Activated CD4-positive, alpha-beta memory T cell treated with anti-CD3 and anti-CD28 coated beads, Interleukin-2, amount 10 ng/mL, durations not matched to agents 7 days and 5 days (primary cell): Measurements from ENCODE around the gene EYA4. TPM values are rescaled to one million over a fixed set of nuclear protein-coding genes. Genes with fewer than 3 reads are reported as not detected.

Source experiments
- CTCF ChIA-PET: fragments of 350-600 bp; sonication (Branson Sonifier 250); formaldehyde crosslinking; loops from one replicate; lab custom pipeline; 2021; ENCODE audit warnings: antibody characterized with exemption, inconsistent platforms; lab: Charles Lee
- POLR2A ChIA-PET: fragments of 350-600 bp; sonication (Branson Sonifier 250); formaldehyde crosslinking; loops from one replicate; lab custom pipeline; 2021; ENCODE audit warnings: antibody characterized with exemption; lab: Charles Lee
- DNase-seq: peaks from one replicate; pipeline ENCODE4 v3.0.0-alpha.2; 2020
- H3K27ac Mint-ChIP-seq: one replicate; pipeline ENCODE4 v1.8.0; 2021; ENCODE audit warnings: mild to moderate bottlenecking, mixed read lengths
- H3K27me3 Mint-ChIP-seq: one replicate; pipeline ENCODE4 v1.8.0; 2021; ENCODE audit warnings: mixed read lengths
- H3K36me3 Mint-ChIP-seq: one replicate; pipeline ENCODE4 v1.8.0; 2021; ENCODE audit warnings: low read depth, mixed read lengths
- H3K4me1 Mint-ChIP-seq: one replicate; pipeline ENCODE4 v1.8.0; 2021; ENCODE audit warnings: mixed read lengths
- H3K4me3 Mint-ChIP-seq: one replicate; pipeline ENCODE4 v1.8.0; 2021; ENCODE audit warnings: mild to moderate bottlenecking, mixed read lengths
- H3K9me3 Mint-ChIP-seq: one replicate; pipeline ENCODE4 v1.8.0; 2021; ENCODE audit warnings: mixed read lengths
- total RNA-seq, 2 experiments: library from RNA; stranded (reverse); gene quantifications; one replicate each; pipeline ENCODE4 v1.2.3, GENCODE V29; 2021

EYA4 gene
- total RNA-seq, 2 experiments from 2014 or later: not detected

DNA sequence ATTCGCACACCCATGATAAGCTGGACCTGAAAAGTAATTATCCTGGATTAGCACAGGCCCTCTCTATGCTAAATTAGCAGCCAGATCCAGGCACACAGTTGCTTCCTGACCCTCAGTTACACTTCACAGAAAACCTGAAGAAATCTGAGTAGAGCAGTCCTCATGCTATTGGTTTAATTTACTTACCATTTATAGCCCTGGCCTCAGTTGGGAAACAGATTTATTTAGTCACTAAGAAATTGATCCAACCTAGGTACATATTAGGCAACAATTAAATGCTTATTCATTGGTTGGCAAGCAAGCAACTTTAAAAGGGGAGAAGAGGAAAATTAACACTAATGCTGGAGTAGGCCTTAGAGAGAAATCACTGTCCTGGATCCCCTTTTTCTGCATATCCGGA lies 15.6 kb upstream of the EYA4 start:
- Mint-ChIP-seq H3K4me1 (no peaks in the 10 kb centered on the region), H3K4me3 (no peak overlapping the region), H3K36me3 (no peaks in the 10 kb centered on the region), H3K27ac (no peak overlapping the region), H3K9me3 (no peaks in the 10 kb centered on the region), H3K27me3 (no peaks in the 10 kb centered on the region)
- no peak for DNase-seq
- CTCF ChIA-PET: no interaction called here
- POLR2A ChIA-PET: no interaction called here

DNA sequence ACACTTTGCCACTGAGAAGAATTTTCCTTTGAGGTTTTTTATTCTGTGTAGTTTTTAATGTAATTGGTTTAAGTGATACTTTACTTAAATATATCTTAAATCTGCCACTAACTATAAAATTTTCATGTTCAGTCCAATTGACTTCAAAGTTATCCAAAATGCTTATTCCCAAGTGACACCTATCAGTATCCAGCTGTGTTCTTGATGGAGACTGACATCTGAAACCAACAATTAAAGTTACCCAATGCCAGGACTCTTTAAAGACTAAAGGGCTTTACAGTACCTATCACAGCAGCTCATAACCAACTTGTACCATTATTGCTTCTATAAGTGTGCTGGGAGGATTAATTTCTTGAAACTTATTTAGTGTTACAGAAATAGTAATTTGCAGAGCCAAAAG lies 13.8 kb upstream of the EYA4 start:
- DNase-seq: no peak
- Mint-ChIP-seq H3K27ac (no peak overlapping the region), H3K9me3 (no peaks in the 10 kb centered on the region), H3K4me3 (no peak overlapping the region), H3K27me3 (no peaks in the 10 kb centered on the region), H3K36me3 (no peaks in the 10 kb centered on the region), H3K4me1 (no peaks in the 10 kb centered on the region)
- ChIA-PET POLR2A (no interaction called here), CTCF (no interaction called here)

DNA sequence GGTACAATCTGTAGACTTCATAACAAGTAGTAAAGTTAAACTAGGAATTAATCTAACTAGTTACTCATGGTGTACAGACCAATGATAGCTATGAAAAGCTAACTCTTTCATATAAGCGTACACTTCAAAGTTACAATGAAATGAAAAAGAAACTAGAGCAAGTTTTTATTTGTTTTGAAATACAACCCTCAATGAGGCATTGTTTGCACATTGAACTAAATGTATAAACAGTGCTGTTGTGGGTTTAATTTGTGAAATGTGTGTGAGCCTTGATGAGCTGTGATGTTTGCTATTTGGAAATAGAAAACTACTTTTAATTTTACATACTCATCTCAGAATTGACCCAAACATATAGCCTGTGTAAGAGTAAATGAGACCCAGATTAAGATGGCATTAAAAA lies 11.1 kb upstream of the EYA4 start:
- ChIA-PET CTCF (no interaction called here), POLR2A (no interaction called here)
- Mint-ChIP-seq H3K4me1 (no peaks in the 10 kb centered on the region), H3K4me3 (no peak overlapping the region), H3K27ac (no peak overlapping the region), H3K27me3 (no peaks in the 10 kb centered on the region), H3K9me3 (no peaks in the 10 kb centered on the region), H3K36me3 (no peaks in the 10 kb centered on the region)
- no peak for DNase-seq

DNA sequence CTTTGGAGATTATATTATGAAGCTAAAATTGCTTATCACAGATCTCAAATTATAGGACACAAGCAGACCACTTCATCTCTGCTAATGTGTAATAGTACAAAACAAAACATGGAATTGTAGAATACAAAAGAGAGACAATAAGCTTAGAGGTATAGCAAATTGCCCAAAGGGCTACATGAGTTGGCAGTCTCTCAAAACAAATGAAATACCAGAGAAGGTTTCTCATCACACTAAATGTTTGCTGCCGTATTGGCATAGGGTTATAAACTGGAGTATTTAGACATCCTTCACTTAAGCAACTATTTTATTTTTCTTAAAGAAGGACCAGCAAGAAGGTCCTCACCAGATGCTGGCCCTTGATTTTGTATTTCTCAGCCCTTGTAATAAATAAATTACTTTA lies 5.9 kb upstream of the EYA4 start:
- no peak for DNase-seq
- no peaks in the 10 kb centered on the region for H3K4me1 Mint-ChIP-seq
- H3K9me3 Mint-ChIP-seq: no peaks in the 10 kb centered on the region
- no peak overlapping the region for H3K27ac Mint-ChIP-seq
- no peaks in the 10 kb centered on the region for H3K36me3 Mint-ChIP-seq
- H3K27me3 Mint-ChIP-seq: peaks cover 18% of the 10 kb centered on the region
- ChIA-PET CTCF (no interaction called here), POLR2A (no interaction called here)
- H3K4me3 Mint-ChIP-seq: no peak overlapping the region

DNA sequence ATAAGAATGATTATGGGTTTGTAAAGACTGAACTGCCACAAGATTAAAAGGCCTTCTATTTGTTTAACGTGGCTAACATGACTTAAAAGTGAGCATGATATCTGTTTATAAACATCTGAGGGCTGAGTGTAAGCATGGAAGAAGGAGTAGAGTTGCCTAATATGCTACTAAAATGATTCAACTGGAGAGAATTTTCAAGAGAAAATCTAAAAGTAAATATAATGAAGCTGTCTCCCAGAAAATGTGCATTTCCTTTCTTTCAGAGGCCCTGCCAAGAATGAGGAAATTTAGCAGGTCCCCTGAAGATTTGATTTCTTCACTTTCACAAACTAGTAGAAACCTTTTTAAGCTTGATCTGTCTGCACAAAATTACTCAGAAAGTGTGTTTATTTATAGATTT lies 4.2 kb upstream of the EYA4 start:
- H3K36me3 Mint-ChIP-seq: no peaks in the 10 kb centered on the region
- peaks cover 28% of the 10 kb centered on the region for H3K27me3 Mint-ChIP-seq
- ChIA-PET POLR2A (no interaction called here), CTCF (no interaction called here)
- DNase-seq: no peak
- H3K9me3 Mint-ChIP-seq: no peaks in the 10 kb centered on the region
- peaks cover 4% of the 10 kb centered on the region for H3K4me1 Mint-ChIP-seq
- H3K4me3 Mint-ChIP-seq: no peak overlapping the region
- H3K27ac Mint-ChIP-seq: no peak overlapping the region

DNA sequence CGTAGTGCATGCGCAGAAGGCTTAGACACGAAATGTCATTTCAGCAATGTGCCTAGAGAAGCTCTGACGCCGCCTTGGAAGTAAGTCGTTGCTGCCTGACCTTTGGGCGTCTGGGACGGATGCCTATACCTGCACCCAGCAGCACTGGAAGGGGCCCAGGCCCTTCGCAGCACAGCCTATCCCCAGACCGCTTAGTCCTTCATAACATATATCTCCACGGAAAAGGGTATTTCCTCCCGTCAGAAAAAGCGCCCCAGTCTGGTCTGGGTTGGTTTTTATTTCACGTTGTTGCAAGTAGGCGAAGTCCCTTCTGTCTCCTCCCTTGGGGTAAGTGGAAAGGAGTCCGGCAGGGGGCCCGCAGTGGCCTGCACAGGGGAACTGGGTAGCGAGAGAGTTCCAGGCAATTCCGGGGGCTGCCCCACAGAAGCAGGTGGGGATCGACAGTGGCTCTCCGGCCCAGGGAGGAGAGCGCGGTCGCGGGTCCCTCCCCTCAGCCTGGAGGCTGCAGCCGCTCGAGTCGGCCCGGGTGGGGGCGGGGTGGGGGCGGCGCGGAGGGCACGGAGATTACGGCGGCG lies 559 bp upstream of the EYA4 start:
- Mint-ChIP-seq H3K27ac (no peak overlapping the region), H3K4me3 (no peak overlapping the region), H3K27me3 (peaks cover 51% of the 10 kb centered on the region), H3K9me3 (no peaks in the 10 kb centered on the region), H3K4me1 (peaks cover 8% of the 10 kb centered on the region), H3K36me3 (no peaks in the 10 kb centered on the region)
- DNase-seq: no peak
- ChIA-PET CTCF (no interaction called here), POLR2A (no interaction called here)

DNA sequence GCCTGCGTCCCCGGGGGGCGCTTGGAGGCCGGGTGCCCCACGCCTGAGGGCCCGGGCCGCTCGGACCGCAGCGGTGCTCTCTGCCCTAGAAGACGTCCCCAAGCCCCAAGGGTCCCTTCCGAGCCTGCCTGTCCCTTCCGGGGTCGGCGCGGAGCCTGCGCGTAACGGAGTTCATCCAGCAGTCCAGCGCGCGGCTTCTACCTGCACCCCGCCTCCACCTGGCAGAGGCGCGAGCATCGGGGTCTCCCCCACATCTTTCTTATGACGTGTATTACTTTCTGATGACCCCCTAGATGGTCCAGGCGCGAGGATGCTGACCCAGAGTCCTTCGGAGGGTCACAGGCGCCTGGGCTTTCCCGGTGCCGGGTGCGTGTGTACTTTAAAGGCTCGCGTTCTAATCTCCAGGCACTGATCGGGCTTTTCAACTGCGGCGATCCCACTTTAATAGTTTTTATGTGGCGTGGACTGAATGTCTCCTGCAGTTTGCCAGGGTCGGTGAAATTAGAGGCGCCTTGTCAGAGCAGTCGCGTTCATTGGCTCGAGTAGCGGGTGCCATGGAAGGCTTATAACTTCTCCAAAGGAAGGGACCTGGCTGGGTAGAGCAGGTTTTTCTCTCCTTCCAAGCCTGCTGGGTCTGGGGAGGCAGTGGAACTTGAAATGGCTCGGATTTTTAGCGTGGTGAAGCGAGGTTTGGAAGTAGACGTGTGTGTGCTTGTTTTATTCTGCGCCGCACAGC lies 912 bp downstream of the EYA4 start:
- no peak overlapping the region for H3K27ac Mint-ChIP-seq
- H3K4me3 Mint-ChIP-seq: no peak overlapping the region
- no peaks in the 10 kb centered on the region for H3K36me3 Mint-ChIP-seq
- no peak for DNase-seq
- ChIA-PET POLR2A (no interaction called here), CTCF (no interaction called here)
- peaks cover 8% of the 10 kb centered on the region for H3K4me1 Mint-ChIP-seq
- H3K27me3 Mint-ChIP-seq: peaks cover 49% of the 10 kb centered on the region
- H3K9me3 Mint-ChIP-seq: no peaks in the 10 kb centered on the region

DNA sequence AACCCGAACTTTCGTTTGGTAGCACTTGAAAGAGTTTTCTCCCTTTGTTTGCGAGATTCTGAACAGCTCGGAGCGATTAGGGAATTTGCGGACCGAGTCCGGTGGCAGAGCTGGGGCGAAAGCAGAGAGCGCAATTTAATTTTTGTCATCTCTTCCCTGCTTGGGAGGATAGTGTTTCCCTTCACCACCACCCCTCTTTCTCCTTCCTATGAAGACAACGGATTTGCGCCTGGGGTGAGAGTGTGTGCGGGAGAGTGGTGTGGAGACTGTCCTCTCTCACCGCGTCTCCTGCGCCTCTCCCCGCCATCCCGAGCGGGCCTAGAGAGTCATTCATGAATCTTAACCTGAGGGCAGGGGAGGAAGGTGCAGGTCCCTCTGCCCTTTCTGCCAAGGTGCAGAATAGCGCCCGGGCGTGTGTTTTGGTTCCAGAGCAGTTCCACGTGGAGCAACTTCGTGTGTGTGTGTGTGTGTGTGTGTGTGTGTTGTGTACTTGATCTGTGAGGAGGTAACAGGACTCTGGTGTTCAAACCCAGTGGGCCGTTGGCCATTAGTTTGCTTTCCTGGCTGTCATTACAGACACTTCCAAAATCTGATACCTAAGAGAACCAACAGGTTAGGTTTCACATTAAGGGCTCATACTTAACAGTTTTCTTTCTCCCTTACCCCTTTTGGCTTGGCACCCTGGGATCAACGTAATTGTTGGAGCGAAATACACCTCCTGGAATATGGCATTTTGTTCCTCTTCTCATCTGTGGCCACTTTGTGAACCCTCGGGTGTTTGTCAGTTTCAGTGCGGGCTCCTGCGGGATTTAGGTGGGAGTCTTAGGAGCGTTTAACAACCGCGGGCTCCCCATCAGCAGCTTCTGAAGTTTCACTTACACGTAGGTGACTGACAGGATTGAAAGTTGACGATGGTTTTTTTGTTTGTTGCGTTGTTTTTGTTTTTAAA lies 1.8 kb downstream of the EYA4 start:
- Mint-ChIP-seq H3K4me1 (peaks cover 8% of the 10 kb centered on the region), H3K27ac (no peak overlapping the region), H3K36me3 (no peaks in the 10 kb centered on the region), H3K9me3 (no peaks in the 10 kb centered on the region), H3K4me3 (no peak overlapping the region), H3K27me3 (peaks cover 51% of the 10 kb centered on the region)
- ChIA-PET POLR2A (no interaction called here), CTCF (no interaction called here)
- no peak for DNase-seq

DNA sequence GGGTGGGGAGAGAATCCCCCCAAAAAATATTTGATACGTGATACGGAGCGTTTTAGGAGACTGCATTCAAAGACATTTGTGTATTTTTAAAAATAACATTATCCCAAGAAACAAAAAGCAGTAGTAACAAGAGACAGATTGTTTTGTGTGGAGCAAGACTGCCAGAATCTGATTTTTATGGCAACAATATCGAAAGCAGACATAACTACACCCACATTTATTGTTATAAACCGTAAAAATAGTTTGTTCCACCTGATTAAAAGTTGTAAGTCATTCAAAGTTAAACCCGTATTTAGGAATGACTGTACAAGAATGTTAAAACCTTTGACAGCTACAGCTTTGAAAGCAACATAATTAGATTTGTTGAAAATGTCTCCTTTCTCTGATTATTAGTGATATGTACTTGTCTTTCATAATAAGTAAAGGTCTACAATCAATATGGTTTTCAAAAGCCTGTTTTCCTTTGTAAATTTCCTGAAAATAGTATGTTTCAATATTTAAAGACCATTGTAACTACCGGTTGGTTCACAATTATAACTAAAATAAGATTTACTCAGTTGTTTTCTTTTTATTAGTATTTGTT lies 2.7 kb downstream of the EYA4 start:
- POLR2A ChIA-PET: no interaction called here
- CTCF ChIA-PET: interaction anchor here (0.7 kb wide), 1 partner anchor 53 kb away, joined by 3 read pairs; no protein-coding TSS in a partner anchor
- no peak for DNase-seq

DNA sequence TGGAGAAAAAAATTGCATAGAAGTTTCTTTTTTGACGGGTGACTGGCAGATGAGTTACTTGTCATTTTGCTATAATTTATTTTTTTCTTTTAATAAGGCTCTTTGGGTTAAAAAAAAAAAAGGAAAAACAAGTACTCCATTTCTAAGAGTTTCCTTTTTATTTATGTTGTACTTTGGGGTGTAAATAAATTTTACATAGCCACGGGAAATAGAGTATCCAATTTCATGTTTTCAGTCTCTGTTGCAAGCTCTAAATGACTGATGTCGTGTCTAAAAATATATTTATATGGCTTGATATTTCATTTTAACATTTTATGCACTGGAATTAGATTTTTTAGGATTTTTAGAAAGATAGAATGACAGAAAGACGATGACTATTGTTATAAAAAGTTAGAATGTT lies 3.4 kb downstream of the EYA4 start:
- Mint-ChIP-seq H3K4me1 (peaks cover 8% of the 10 kb centered on the region), H3K27ac (no peak overlapping the region), H3K27me3 (peaks cover 51% of the 10 kb centered on the region), H3K4me3 (no peak overlapping the region), H3K36me3 (no peaks in the 10 kb centered on the region), H3K9me3 (no peaks in the 10 kb centered on the region)
- DNase-seq: no peak
- POLR2A ChIA-PET: no interaction called here
- CTCF ChIA-PET: interaction anchor here (0.7 kb wide), 1 partner anchor 53 kb away, joined by 3 read pairs; no protein-coding TSS in a partner anchor

More for the DNA sequence above, 2.7 kb downstream of the EYA4 start:
- Mint-ChIP-seq H3K27ac (no peak overlapping the region), H3K27me3 (peaks cover 52% of the 10 kb centered on the region), H3K4me1 (peaks cover 8% of the 10 kb centered on the region), H3K9me3 (no peaks in the 10 kb centered on the region), H3K4me3 (no peak overlapping the region), H3K36me3 (no peaks in the 10 kb centered on the region)

DNA sequence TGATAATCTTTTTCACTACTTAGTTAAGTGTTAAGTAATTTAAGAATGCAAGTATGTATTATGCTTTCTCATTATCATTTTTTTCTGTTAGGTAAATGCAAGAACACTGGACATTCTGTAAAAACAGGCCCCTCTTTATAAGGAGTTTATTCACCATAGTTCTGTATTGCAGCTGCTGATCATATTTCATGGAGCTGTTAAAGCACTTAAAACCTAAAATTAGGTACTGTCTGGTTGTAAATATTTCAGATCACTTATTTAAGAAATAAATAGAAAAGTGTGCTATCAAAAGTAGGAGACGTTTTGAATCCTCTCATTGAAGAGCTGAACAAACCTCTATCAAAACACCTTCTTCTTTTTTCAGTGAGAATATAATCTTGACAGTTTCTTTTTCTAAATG lies 3.9 kb downstream of the EYA4 start:
- ChIA-PET CTCF (no interaction called here), POLR2A (no interaction called here)
- no peak overlapping the region for H3K27ac Mint-ChIP-seq
- H3K27me3 Mint-ChIP-seq: peaks cover 46% of the 10 kb centered on the region
- no peak for DNase-seq
- H3K4me1 Mint-ChIP-seq: peaks cover 8% of the 10 kb centered on the region
- no peaks in the 10 kb centered on the region for H3K9me3 Mint-ChIP-seq
- H3K4me3 Mint-ChIP-seq: no peak overlapping the region
- no peaks in the 10 kb centered on the region for H3K36me3 Mint-ChIP-seq

DNA sequence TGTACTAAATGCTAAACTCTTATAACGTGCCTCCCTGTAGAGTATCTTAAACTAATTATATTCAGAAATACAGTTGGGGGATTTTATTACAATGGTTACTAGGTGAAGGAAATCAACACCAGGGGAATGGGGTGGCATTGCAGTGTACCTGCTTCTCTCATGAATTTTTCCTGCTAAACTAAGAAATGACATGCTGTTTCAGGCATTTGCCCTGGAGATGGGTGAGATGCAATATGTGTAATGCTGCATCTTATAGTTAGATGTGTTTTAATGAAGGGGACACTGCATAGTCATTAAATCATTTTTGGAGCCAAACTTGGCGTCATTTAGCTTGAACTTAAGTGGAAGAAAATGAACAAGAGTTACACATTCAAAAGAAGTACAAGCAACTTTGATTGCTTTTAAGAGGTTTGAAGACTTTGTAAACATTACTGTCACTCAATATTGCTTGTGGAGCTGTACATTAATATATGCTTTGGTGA lies 4.3 kb downstream of the EYA4 start:
- POLR2A ChIA-PET: no interaction called here
- Mint-ChIP-seq H3K27ac (no peak overlapping the region), H3K4me3 (no peak overlapping the region), H3K9me3 (no peaks in the 10 kb centered on the region), H3K36me3 (no peaks in the 10 kb centered on the region), H3K27me3 (peaks cover 41% of the 10 kb centered on the region), H3K4me1 (peaks cover 6% of the 10 kb centered on the region)
- DNase-seq: no peak
- CTCF ChIA-PET: no interaction called here

DNA sequence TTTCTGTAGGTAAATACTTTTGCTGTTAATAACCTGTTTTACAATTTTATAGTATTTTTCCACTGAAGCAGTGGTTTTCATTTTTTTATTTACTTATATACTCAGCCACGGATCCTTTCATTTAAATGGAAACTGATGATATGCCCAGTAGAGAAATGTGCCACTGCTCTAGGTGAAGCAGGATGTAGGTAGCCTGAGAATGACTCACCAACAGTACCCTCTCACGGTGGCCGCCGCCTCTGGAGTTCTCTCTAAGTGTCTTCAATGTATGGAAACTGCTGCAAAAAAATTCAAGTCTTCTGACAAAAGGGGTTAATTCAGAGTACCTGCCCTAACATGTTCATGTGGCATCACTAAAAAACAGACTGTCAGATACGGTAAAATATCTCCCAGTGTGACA lies 6.4 kb downstream of the EYA4 start:
- H3K27me3 Mint-ChIP-seq: peaks cover 27% of the 10 kb centered on the region
- H3K4me1 Mint-ChIP-seq: no peaks in the 10 kb centered on the region
- no peak for DNase-seq
- ChIA-PET CTCF (no interaction called here), POLR2A (no interaction called here)
- H3K36me3 Mint-ChIP-seq: no peaks in the 10 kb centered on the region
- H3K27ac Mint-ChIP-seq: no peak overlapping the region
- H3K9me3 Mint-ChIP-seq: no peaks in the 10 kb centered on the region
- H3K4me3 Mint-ChIP-seq: no peak overlapping the region
